GM12892 (cell line): Measurements from ENCODE around the gene ACRBP.

Experiments
- POLR2A ChIP-seq: IDR thresholded peaks from 2 replicates; pipeline ENCODE4 v1.6.1; 2011; ENCODE audit warnings: low read depth, low read length, control low read depth
- POLR2AphosphoS5 ChIP-seq: IDR thresholded peaks from 2 replicates; pipeline ENCODE4 v1.6.1; 2011; ENCODE audit warnings: low read depth, low read length, control low read depth
- TAF1 ChIP-seq: IDR thresholded peaks from 2 replicates; pipeline ENCODE4 v1.6.1; 2011; ENCODE audit warnings: low read depth, mild to moderate bottlenecking, control low read depth, low read length, borderline replicate concordance

- TF ChIP-seq TAF1, result no peak
- TF ChIP-seq POLR2A, result no peak
- TF ChIP-seq POLR2AphosphoS5, result no peak
These were observed 55.1 kb downstream of the ACRBP start for GRCh38 chr12:6592087-6592486.
